Activated CD4-positive, alpha-beta T cell treated with anti-CD3 and anti-CD28 coated beads, Interleukin-2, amount 10 ng/mL, durations not matched to agents 7 days and 5 days (primary cell): ENCODE measurements around the gene TRIM39. TPM values are rescaled to one million over a fixed set of nuclear protein-coding genes. Genes with fewer than 3 reads are reported as not detected.

Source experiments
- CTCF ChIA-PET: fragments of 350-600 bp; sonication (Branson Sonifier 250); formaldehyde crosslinking; loops from one replicate; lab custom pipeline; 2021; ENCODE audit warnings: antibody characterized with exemption; lab: Charles Lee
- POLR2A ChIA-PET: fragments of 350-600 bp; sonication (Branson Sonifier 250); formaldehyde crosslinking; loops from one replicate; lab custom pipeline; 2021; ENCODE audit warnings: antibody characterized with exemption; lab: Charles Lee
- DNase-seq: peaks from one replicate; pipeline ENCODE4 v3.0.0-alpha.2; 2020
- H3K27ac Mint-ChIP-seq: one replicate; pipeline ENCODE4 v1.8.0; 2021; ENCODE audit warnings: mild to moderate bottlenecking, moderate library complexity, mixed read lengths
- H3K27me3 Mint-ChIP-seq: one replicate; pipeline ENCODE4 v1.8.0; 2021; ENCODE audit warnings: mixed read lengths
- H3K36me3 Mint-ChIP-seq: one replicate; pipeline ENCODE4 v1.8.0; 2021; ENCODE audit warnings: low read depth, mixed read lengths
- H3K4me1 Mint-ChIP-seq: one replicate; pipeline ENCODE4 v1.8.0; 2021; ENCODE audit warnings: mixed read lengths
- H3K4me3 Mint-ChIP-seq: one replicate; pipeline ENCODE4 v1.8.0; 2021; ENCODE audit warnings: mild to moderate bottlenecking, moderate library complexity, mixed read lengths
- H3K9me3 Mint-ChIP-seq: one replicate; pipeline ENCODE4 v1.8.0; 2021; ENCODE audit warnings: mixed read lengths
- total RNA-seq, 2 experiments: library from RNA; stranded (reverse); gene quantifications; one replicate each; pipeline ENCODE4 v1.2.3, GENCODE V29; 2021

The TRIM39 gene
- total RNA-seq, 2 experiments from 2014 or later: 13.0 to 15.4 TPM

GRCh38 chr6:30331981-30332380 lies 5.3 kb downstream of the TRIM39 start:
- Mint-ChIP-seq H3K4me1 (peaks cover 18% of the 10 kb centered on the region), H3K27ac (no peak overlapping the region), H3K36me3 (peaks cover 48% of the 10 kb centered on the region), H3K4me3 (no peak overlapping the region), H3K9me3 (no peaks in the 10 kb centered on the region), H3K27me3 (no peaks in the 10 kb centered on the region)
- ChIA-PET CTCF (interaction anchor here (1.0 kb wide), 1 partner anchor 24 kb away, joined by 3 read pairs; no protein-coding TSS in a partner anchor), POLR2A (no interaction called here)
- no peak for DNase-seq

DNA sequence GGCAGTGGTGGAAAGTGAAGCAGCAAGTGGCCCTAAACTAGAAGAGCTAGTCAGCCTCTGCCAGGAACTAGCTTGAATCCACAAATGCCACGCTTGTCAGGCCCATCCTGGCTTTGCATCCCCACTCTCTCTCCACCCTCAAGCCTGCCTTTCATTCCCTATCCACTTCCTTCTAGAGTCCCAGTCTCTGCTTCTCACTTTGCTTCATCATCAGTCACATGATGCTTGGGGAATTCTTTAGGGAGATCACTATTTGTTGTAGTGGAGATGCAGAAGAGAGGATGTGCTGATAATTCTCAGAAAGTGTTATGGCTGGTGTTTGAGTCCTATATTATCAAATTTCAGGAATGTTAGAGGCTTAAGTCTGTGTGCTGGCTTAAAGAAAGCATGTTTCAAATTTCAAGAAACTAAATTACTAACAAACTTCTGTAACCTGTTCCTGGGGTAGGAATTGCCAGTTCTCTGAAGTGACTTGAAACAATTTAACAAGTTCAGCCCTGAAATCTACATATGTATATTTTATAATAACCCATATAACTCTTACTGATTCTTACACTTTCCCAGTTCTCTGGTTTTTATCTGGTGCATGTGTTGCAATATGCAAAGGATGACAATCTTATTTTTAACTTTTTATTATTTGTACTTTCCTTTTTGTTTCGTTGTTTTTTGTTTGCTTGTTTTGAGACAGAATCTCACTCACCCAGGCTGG lies 7.5 kb downstream of the TRIM39 start:
- DNase-seq: no peak
- peaks cover 52% of the 10 kb centered on the region for H3K36me3 Mint-ChIP-seq
- H3K4me1 Mint-ChIP-seq: no peaks in the 10 kb centered on the region
- ChIA-PET CTCF (no interaction called here), POLR2A (no interaction called here)
- no peaks in the 10 kb centered on the region for H3K27me3 Mint-ChIP-seq
- H3K4me3 Mint-ChIP-seq: no peak overlapping the region
- H3K27ac Mint-ChIP-seq: no peak overlapping the region
- no peaks in the 10 kb centered on the region for H3K9me3 Mint-ChIP-seq

DNA sequence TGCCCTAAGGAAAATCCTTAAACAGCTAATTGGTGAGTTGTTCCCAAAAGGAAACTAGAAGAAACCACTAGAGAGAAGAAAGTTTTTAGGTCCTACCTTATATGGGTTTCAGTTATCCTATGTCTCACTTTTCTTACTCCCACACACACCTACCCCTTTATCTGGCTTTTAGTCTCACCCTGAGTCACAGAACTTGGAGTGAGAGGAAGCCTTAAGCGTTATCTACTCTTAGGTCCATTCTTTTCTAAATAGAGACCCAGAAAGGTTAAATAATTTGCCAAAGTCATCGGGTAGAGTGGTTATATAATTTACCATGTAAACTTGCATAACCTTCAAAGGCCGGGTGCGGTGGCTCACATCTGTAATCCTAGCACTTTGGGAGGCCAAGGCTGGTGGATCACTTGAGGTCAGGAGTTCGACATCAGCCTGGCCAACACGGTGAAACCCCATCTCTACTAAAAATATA lies 13.9 kb downstream of the TRIM39 start:
- Mint-ChIP-seq H3K4me1 (peaks cover 6% of the 10 kb centered on the region), H3K36me3 (peaks cover 44% of the 10 kb centered on the region), H3K4me3 (no peak overlapping the region), H3K9me3 (no peaks in the 10 kb centered on the region), H3K27ac (no peak overlapping the region), H3K27me3 (no peaks in the 10 kb centered on the region)
- ChIA-PET POLR2A (no interaction called here), CTCF (interaction anchor here (0.7 kb wide), 1 partner anchor 489 kb away, joined by 3 read pairs; no protein-coding TSS in a partner anchor)
- DNase-seq: no peak

- H3K27ac Mint-ChIP-seq: no peak overlapping the region
- POLR2A ChIA-PET: no interaction called here
- no peak for DNase-seq
- H3K27me3 Mint-ChIP-seq: no peaks in the 10 kb centered on the region
- CTCF ChIA-PET: interaction anchor here (0.7 kb wide), 1 partner anchor 488 kb away, joined by 3 read pairs; no protein-coding TSS in a partner anchor
- H3K4me1 Mint-ChIP-seq: peaks cover 12% of the 10 kb centered on the region
- H3K9me3 Mint-ChIP-seq: no peaks in the 10 kb centered on the region
- no peak overlapping the region for H3K4me3 Mint-ChIP-seq
- peaks cover 46% of the 10 kb centered on the region for H3K36me3 Mint-ChIP-seq
Measured at GRCh38 chr6:30341218-30341617, 14.5 kb downstream of the TRIM39 start.

- POLR2A ChIA-PET: no interaction called here
- Mint-ChIP-seq H3K4me3 (no peak overlapping the region), H3K4me1 (peaks cover 17% of the 10 kb centered on the region), H3K27ac (no peak overlapping the region), H3K27me3 (no peaks in the 10 kb centered on the region), H3K36me3 (peaks cover 45% of the 10 kb centered on the region), H3K9me3 (no peaks in the 10 kb centered on the region)
- DNase-seq: no peak
- CTCF ChIA-PET: no interaction called here
Measured at GRCh38 chr6:30341728-30342127, 15.0 kb downstream of the TRIM39 start.

DNA sequence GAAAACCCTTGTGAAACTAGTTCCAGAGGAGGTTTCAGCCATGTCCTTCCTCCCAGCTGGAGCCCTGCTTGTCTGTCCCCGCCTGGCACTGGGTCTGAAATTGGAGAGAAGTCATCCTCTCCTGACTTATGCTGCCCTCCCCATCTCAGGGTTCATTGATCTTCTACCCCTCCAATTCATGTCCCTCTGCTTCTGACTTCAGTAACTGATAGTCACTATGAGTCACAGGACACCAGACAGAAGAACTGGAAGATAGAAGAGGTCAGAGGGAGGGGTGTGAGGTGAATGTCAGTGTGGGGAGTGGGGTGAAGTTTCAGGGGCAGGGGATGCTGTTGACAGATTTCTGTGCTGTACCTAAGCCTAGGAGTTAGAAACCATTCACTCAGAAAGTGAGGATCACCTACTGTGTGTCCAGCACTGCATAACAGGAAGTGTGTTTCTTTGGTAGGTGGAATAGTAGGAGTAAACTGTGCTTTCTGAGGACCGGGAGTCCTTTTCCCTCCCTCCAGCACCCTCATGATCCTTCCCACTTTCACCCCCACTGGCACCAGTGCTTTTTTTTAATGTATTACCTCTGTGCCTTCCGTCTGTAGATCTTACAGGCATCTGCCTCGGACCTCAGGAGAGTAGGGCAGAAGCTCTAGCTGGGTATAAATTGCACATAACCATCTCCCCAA lies 17.6 kb downstream of the TRIM39 start:
- no peaks in the 10 kb centered on the region for H3K9me3 Mint-ChIP-seq
- POLR2A ChIA-PET: no interaction called here
- CTCF ChIA-PET: interaction anchor here (1.1 kb wide), 1 partner anchor 109 kb away, joined by 3 read pairs; no protein-coding TSS in a partner anchor

DNA sequence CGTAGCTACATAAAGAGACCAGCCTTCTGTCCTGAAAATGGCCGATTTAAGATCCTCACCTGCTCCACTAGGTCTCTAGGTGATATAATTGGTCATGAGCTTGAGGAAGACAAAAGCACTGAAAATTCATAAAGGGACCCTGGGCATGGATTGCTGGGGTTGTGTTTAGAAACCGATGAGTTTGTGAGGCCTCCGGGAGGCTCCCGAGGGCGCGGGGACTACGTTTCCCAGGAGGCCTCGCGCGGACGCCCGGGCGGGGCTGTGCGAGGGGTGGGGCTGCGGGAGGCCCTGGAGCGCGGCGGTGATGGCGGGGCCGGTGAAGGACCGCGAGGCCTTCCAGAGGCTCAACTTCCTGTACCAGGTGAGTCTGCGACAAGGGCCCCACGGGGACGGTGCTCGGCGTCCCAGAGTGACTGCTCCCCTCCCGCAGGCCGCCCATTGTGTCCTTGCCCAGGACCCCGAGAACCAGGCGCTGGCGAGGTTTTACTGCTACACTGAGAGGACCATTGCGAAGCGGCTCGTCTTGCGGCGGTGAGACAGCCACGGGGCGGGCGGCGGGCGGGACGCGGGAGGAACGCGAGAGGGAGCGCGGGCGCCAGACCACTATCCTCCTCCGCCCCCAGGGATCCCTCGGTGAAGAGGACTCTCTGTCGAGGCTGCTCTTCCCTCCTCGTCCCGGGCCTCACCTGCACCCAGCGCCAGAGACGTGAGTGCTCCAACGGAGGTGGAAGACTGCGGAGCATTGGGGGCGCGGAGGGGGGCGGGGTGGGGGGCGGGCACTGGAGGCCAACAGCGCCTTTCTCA lies 18.3 kb downstream of the TRIM39 start, which contains the start of gene RPP21:
TSS of gene RPP21 (plus strand) at position 289 of the 804 bp plus-strand sequence. CDS start at position 305, 16 bp downstream.
- Mint-ChIP-seq H3K4me1 (peaks cover 33% of the 10 kb centered on the region), H3K36me3 (peaks cover 29% of the 10 kb centered on the region), H3K27me3 (peaks cover 3% of the 10 kb centered on the region), H3K4me3 (peak within 1 kb of the TSS; percentile 91), H3K9me3 (no peaks in the 10 kb centered on the region), H3K27ac (peak within 1 kb of the TSS; percentile 93)
- CTCF ChIA-PET: interaction anchor here (1.1 kb wide), 1 partner anchor 109 kb away, joined by 3 read pairs; no protein-coding TSS in a partner anchor
- DNase-seq: peak; percentile 89
- POLR2A ChIA-PET: no interaction called here

More for the DNA sequence above, 17.6 kb downstream of the TRIM39 start:
- Mint-ChIP-seq H3K4me3 (peak overlapping the region; percentile 91), H3K27ac (peak overlapping the region; percentile 93), H3K4me1 (peaks cover 28% of the 10 kb centered on the region), H3K36me3 (peaks cover 36% of the 10 kb centered on the region), H3K27me3 (peaks cover 3% of the 10 kb centered on the region)
- no peak for DNase-seq

- peak overlapping the region; percentile 91 for H3K4me3 Mint-ChIP-seq
- CTCF ChIA-PET: no interaction called here
- no peak for DNase-seq
- peak overlapping the region; percentile 93 for H3K27ac Mint-ChIP-seq
- peaks cover 25% of the 10 kb centered on the region for H3K36me3 Mint-ChIP-seq
- H3K4me1 Mint-ChIP-seq: peaks cover 38% of the 10 kb centered on the region
- H3K27me3 Mint-ChIP-seq: peaks cover 6% of the 10 kb centered on the region
- POLR2A ChIA-PET: no interaction called here
- H3K9me3 Mint-ChIP-seq: no peaks in the 10 kb centered on the region
Measured at GRCh38 chr6:30345852-30346251, 19.1 kb downstream of the TRIM39 start.

GRCh38 chr6:30348957-30349356 lies 22.2 kb downstream of the TRIM39 start:
- POLR2A ChIA-PET: no interaction called here
- Mint-ChIP-seq H3K4me3 (no peak overlapping the region), H3K27me3 (peaks cover 29% of the 10 kb centered on the region), H3K27ac (no peak overlapping the region), H3K36me3 (peaks cover 18% of the 10 kb centered on the region), H3K9me3 (no peaks in the 10 kb centered on the region), H3K4me1 (peaks cover 38% of the 10 kb centered on the region)
- CTCF ChIA-PET: no interaction called here
- no peak for DNase-seq

- POLR2A ChIA-PET: no interaction called here
- peaks cover 37% of the 10 kb centered on the region for H3K4me1 Mint-ChIP-seq
- peaks cover 30% of the 10 kb centered on the region for H3K27me3 Mint-ChIP-seq
- peaks cover 18% of the 10 kb centered on the region for H3K36me3 Mint-ChIP-seq
- no peak overlapping the region for H3K27ac Mint-ChIP-seq
- DNase-seq: no peak
- H3K9me3 Mint-ChIP-seq: no peaks in the 10 kb centered on the region
- CTCF ChIA-PET: no interaction called here
- no peak overlapping the region for H3K4me3 Mint-ChIP-seq
Measured at GRCh38 chr6:30349421-30350177, 22.9 kb downstream of the TRIM39 start.

GRCh38 chr6:30350524-30350923 lies 23.8 kb downstream of the TRIM39 start:
- CTCF ChIA-PET: no interaction called here
- Mint-ChIP-seq H3K9me3 (no peaks in the 10 kb centered on the region), H3K36me3 (peaks cover 15% of the 10 kb centered on the region), H3K27ac (no peak overlapping the region), H3K27me3 (peaks cover 39% of the 10 kb centered on the region), H3K4me3 (no peak overlapping the region), H3K4me1 (peaks cover 32% of the 10 kb centered on the region)
- no peak for DNase-seq
- POLR2A ChIA-PET: no interaction called here

GRCh38 chr6:30352550-30352949 lies 25.8 kb downstream of the TRIM39 start:
- Mint-ChIP-seq H3K27me3 (peaks cover 53% of the 10 kb centered on the region), H3K4me1 (peaks cover 19% of the 10 kb centered on the region), H3K36me3 (no peaks in the 10 kb centered on the region), H3K4me3 (no peak overlapping the region), H3K27ac (no peak overlapping the region), H3K9me3 (no peaks in the 10 kb centered on the region)
- CTCF ChIA-PET: interaction anchor here (1.2 kb wide), 1 partner anchor 101 kb away, joined by 3 read pairs; no protein-coding TSS in a partner anchor
- POLR2A ChIA-PET: no interaction called here
- DNase-seq: no peak
